IPS-18c (cell line): ENCODE results near the gene LPCAT1.

Experiments
- H3K4me3 ChIP-seq: 2 replicates; pipeline ENCODE4 v1.7.0; 2013; ENCODE audit warnings: low read depth, mild to moderate bottlenecking, low read length, moderate library complexity; ENCODE audit not compliant: insufficient read depth
- H3K9me3 ChIP-seq: one replicate; pipeline ENCODE4 v1.6.1; 2013; ENCODE audit warnings: mild to moderate bottlenecking, low read length, moderate library complexity; ENCODE audit not compliant: control insufficient read depth, insufficient read depth

LPCAT1 gene

DNA sequence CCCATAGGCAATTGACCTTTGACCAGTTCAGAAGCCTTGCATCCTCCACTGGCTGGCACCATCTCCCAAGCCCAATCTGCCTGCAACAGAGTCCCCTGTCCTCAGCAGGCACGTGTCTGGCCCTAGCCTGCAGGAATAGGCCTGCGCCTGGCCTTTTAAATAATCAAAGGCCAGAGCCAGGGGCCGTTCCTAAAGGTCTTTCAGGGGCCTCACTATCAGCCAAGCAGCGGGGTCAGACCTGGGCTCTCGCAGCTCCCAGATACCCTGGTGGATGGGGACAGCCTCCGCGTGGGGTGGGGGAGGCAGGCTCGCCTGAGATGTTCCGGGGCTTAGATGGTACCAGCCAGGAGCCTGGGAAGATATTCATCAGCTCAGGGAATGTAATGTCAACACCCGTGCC is 111.1 kb downstream of the LPCAT1 start:
- Histone ChIP-seq H3K4me3 (no peak overlapping the region), H3K9me3 (peaks cover 3% of the 10 kb centered on the region)

DNA sequence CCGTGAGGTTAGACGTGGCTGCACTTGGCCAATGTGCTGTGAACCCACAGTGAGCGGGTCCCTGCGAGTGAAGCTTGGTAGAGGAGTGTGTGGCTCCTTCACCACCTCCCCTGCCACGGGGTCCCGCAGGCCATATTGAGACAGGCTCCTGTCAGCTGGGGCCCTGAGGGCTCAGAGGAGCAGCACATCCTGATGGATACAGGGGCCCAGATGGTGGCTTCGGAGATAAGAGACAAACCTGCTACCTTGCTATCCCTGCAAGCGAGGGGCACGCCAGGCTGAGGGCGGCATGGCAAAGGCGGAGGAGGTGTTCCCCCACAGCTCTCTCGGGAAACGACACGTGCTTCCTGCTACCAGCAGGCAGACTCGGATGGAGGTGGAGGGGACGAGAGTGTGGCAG is 111.6 kb downstream of the LPCAT1 start:
- Histone ChIP-seq H3K9me3 (peaks cover 3% of the 10 kb centered on the region), H3K4me3 (no peak overlapping the region)
